C4-2B (cell line): Measurements from ENCODE around the gene OR2G3.

ENCODE experiments used
- ZFX ChIP-seq: fragments of 450-650 bp; IDR thresholded peaks from 2 replicates; pipeline ENCODE4 v1.6.1; 2017
- TF ChIP-seq, protein P1 (sequence below): fragments of 450-650 bp; conservative IDR thresholded peaks from 2 replicates; pipeline ENCODE4 v1.5.1; 2017; ENCODE audit warnings: mild to moderate bottlenecking

DNA sequence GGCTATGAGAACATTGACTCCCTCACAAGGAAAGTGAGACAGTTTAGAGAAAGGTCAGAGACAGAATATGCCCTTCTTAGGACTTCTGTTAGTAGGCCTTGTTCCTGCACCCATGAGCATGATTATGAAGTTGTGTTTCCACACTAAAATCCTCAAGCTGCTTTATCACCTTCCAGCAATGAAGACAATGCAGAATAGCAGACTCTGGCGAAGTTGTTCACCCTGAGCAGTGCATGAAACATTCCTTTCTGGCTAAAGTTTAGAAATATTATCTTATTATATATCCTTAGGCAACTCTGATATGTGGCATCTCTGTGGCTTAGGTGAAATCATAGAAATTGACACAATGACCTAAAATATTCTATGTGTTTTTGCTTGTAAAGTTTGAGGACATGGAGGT, 31.1 kb upstream of the OR2G3 start:
- TF ChIP-seq, protein P1, sequence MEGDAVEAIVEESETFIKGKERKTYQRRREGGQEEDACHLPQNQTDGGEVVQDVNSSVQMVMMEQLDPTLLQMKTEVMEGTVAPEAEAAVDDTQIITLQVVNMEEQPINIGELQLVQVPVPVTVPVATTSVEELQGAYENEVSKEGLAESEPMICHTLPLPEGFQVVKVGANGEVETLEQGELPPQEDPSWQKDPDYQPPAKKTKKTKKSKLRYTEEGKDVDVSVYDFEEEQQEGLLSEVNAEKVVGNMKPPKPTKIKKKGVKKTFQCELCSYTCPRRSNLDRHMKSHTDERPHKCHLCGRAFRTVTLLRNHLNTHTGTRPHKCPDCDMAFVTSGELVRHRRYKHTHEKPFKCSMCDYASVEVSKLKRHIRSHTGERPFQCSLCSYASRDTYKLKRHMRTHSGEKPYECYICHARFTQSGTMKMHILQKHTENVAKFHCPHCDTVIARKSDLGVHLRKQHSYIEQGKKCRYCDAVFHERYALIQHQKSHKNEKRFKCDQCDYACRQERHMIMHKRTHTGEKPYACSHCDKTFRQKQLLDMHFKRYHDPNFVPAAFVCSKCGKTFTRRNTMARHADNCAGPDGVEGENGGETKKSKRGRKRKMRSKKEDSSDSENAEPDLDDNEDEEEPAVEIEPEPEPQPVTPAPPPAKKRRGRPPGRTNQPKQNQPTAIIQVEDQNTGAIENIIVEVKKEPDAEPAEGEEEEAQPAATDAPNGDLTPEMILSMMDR: no peak
- TF ChIP-seq ZFX: no peak
